HT1080 (cell line): Measurements from ENCODE around the gene SPAST. TPM values are rescaled to one million over a fixed set of nuclear protein-coding genes. Genes with fewer than 3 reads are reported as not detected.
"Not testable (repeated sequence)": the region's sequence is repeated elsewhere in the genome, so short reads cannot be mapped to it uniquely, and the experiment has no call there.

Source experiments
- DNase-seq: peaks from one replicate; pipeline ENCODE4 v3.0.0-alpha.2; 2015; ENCODE audit warnings: low read depth
- total RNA-seq: library from RNA; depleted of rRNA; stranded (reverse); fragments of >200 nt; shearing (Covaris generic); gene quantifications from 2 replicates; pipeline ENCODE4 v1.2.3, GENCODE V29; 2014; rRNA removed

SPAST gene
- total RNA-seq, 1 experiment from 2014 or later: 12.7 TPM

DNA sequence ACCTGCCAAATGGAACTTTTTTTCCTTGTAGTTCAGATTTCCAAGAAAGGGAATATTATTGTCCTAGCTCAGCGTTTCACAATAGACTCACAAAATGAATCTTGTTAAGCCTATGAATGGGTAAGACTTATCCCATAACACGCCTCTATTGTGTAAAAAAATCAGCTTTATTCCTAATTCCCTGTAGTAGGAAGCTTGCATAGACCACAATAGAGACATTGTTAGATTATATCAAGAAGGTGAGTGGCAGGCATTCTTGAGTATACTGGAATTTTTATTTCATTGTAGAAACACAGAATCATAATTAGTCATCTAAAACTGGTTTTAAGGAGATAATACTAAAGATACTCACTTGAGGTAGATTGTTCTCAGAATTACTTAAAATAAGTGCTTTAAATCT, 55.8 kb downstream of the SPAST start:
- peak; percentile 6 for DNase-seq

- no peak for DNase-seq
Observed at GRCh38 chr2:32124660-32125059, 61.3 kb downstream of the SPAST start.

GRCh38 chr2:32128636-32129035, 65.3 kb downstream of the SPAST start:
- no peak for DNase-seq

- no peak for DNase-seq
Observed at GRCh38 chr2:32129086-32129485, 65.7 kb downstream of the SPAST start.

GRCh38 chr2:32135409-32135808, 72.1 kb downstream of the SPAST start:
- DNase-seq: peak; percentile 87

DNA sequence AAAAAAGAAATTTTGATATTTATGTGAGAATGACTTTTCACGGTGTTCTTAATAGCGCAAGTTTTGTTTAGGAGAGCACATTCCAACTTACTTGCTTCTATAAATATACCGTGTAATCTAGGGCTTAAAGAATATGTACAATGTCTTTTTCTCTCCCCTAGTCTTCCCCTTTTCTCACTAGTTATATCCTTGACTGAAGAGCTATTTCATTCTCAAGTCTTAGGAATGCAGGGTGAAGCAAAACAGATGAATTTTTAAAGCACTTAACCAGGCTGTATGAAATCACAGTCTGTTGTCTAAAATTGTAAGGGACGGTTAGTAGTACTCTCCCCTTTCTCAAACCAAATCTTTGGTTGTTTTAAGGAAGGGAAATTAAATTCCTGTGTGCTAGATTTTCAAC, 72.7 kb downstream of the SPAST start:
- no peak for DNase-seq

DNA sequence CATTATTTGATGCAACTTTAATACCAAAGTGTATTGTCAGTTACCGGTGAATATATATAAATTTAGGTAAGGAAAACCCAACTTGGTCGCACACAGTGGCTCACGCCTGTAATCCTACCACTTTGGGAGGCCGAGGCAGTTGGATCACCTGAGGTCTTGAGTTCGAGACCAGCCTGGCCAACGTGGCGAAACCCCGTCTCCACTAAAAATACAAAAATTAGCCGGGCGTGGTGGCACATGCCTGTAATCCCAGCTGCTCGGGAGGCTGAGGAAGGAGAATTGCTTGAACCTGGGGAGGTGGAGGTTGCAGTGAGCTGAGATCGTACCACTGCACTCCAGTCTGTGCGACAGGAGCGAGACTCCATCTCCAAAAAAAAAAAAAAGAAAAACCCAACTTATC, 88.2 kb downstream of the SPAST start:
- DNase-seq: not testable (repeated sequence)

- no peak for DNase-seq
Observed at GRCh38 chr2:32159678-32160077, 96.3 kb downstream of the SPAST start.

GRCh38 chr2:32161296-32161695, 97.9 kb downstream of the SPAST start:
- no peak for DNase-seq

DNA sequence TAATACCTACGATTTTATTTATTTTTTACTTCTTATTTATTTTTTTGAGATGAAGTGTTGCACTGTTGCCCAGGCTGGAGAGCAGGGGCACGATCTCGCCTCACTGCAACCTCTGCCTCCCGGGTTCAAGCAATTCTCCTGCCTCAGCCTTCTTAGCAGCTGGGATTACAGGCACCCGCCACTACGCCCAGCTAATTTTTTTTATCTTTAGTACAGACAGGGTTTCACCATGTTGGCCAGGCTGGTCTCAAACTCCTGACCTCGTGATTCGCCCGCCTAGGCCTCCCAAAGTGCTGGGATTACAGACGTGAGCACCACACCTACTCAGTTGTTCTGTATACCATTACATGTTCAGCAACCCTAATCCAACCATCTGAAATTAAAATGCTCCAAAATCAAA, 100.9 kb downstream of the SPAST start:
- not testable (repeated sequence) for DNase-seq

- peak; percentile 13 for DNase-seq
Observed at GRCh38 chr2:32165027-32165347, 101.6 kb downstream of the SPAST start.

- no peak for DNase-seq
Observed at GRCh38 chr2:32166115-32166574, 102.8 kb downstream of the SPAST start.

DNA sequence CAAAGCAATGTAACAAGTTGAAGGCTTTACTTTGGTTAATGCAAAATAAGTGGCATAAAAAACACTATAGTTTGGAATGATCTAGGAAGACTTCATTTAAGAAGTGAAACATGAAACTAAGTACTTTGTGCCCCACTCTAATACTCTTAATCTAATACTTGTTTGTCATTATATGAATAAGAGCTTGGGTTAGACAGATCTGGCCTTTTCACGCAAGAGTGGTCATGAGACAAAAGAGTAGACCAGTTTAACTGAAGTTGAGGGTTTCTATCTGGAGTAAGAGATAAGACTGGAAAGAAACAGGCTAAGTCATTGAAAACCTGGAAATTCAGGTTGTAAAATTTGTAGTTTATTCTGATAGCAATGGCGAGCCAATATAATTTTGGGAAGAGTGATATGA, 105.2 kb downstream of the SPAST start:
- no peak for DNase-seq

DNA sequence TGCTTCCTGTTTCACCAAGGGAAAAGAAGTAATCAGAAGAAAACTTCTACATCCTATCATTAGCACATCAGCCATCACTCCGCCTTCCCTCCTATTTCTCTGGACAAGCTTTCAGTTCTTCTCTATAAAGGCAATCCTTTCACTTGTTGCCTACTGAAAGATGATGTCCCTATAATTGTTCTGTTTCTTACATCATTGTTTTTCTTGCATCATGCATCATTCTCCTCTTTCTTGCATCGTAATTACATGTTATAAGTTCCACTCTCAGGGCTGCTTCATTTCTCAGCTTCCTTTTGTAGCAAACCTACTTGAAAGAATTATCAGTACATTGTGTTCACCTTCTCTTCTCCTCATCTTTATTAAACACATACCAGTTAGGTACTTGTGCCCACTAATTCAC, 109.5 kb downstream of the SPAST start:
- DNase-seq: no peak

- DNase-seq: no peak
Observed at GRCh38 chr2:32182667-32183066, 119.3 kb downstream of the SPAST start.

DNA sequence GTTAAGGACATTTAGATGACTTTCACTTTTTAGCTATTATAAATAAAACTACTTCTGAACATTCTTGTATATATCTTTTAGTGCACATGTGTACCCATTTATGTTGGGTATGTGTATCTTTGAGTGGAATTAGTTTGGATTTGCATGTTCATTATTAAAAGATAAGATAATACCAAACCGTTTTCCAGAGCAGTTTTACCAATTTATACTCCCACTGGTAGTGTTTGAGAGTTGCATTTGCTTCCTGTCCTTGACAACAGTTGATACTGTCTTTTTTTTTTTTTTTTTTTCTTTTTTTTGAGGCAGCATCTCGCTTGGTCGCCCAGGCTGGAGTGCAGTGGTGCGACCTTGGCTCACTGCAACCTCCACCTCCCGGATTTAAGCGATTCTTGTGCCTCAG, 125.7 kb downstream of the SPAST start:
- no peak for DNase-seq

GRCh38 chr2:32192418-32192817, 129.1 kb downstream of the SPAST start:
- DNase-seq: no peak

DNA sequence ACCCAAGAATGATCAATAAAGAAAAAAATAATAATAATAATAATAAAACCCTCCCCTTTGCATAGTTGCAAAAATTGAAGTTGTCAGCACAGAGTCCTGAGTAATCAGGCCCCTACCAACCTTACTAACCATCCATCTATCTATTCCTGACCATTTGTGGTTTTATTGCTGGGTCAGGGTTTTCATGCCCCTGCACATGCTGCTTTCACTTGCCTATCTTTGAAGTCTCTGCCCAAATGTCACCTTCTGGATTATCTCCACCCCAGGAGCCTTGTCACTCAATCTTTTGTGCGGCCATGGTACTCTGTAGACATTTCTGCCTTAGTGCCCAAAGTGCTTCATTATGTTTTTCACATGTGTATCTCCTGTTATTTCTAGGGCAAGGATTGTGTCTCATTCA, 137.5 kb downstream of the SPAST start:
- DNase-seq: no peak

GRCh38 chr2:32203428-32203827, 140.1 kb downstream of the SPAST start:
- not testable (repeated sequence) for DNase-seq

Other genes starting within 250 kb of the SPAST start
- gene MEMO1, start 52.5 kb upstream of the SPAST start, total RNA-seq: 48.9 and 64.5 TPM in 2 replicates
- gene DPY30, start 23.8 kb upstream of the SPAST start, total RNA-seq: 61.8 and 62.9 TPM in 2 replicates
- gene SLC30A6, start 102.3 kb downstream of the SPAST start, total RNA-seq: 25.6 and 31.5 TPM in 2 replicates
- gene NLRC4, start 201.3 kb downstream of the SPAST start, total RNA-seq: not detected in 2 replicates
- gene YIPF4, start 214.3 kb downstream of the SPAST start, total RNA-seq: 8.7 and 14.1 TPM in 2 replicates